GM23338 (cell line): ENCODE data around the gene LRRC4. TPM values are rescaled to one million over a fixed set of nuclear protein-coding genes. Genes with fewer than 3 reads are reported as not detected.

Experiments used
- ATAC-seq: fragments of 200-7000 bp; cut with Tn5 transposase; 3 replicates; pipeline ENCODE4 v1.9.1; 2020
- DNase-seq: peaks from one replicate; pipeline ENCODE4 v3.0.0-alpha.2; 2015; ENCODE audit warnings: low spot score
- H2AFZ ChIP-seq: fragments of 200-600 bp; sonication (generic); 2 replicates; pipeline ENCODE4 v1.8.0; 2016; ENCODE audit warnings: antibody characterized with exemption, mild to moderate bottlenecking, moderate library complexity
- H3F3A ChIP-seq: fragments of 200-600 bp; sonication (generic); replicated peaks from 2 replicates; pipeline ENCODE4 v1.8.0; 2017; ENCODE audit warnings: antibody characterized with exemption, mixed run types, low read depth
- H3K27ac ChIP-seq: fragments of 200-600 bp; sonication (generic); 2 replicates; pipeline ENCODE4 v1.6.1; 2016; ENCODE audit warnings: low read depth
- H3K27me3 ChIP-seq: fragments of 200-600 bp; sonication (generic); 2 replicates; pipeline ENCODE4 v1.8.0; 2016; ENCODE audit warnings: mild to moderate bottlenecking, mixed run types, moderate library complexity; ENCODE audit not compliant: insufficient read depth
- H3K36me3 ChIP-seq: fragments of 200-600 bp; sonication (generic); 2 replicates; pipeline ENCODE4 v1.8.0; 2016; ENCODE audit warnings: mild to moderate bottlenecking; ENCODE audit not compliant: insufficient read depth
- H3K4me1 ChIP-seq: fragments of 200-600 bp; sonication (generic); 2 replicates; pipeline ENCODE4 v1.8.0; 2016; ENCODE audit warnings: mild to moderate bottlenecking, moderate library complexity; ENCODE audit not compliant: insufficient read depth
- H3K4me2 ChIP-seq: fragments of 200-600 bp; sonication (generic); 2 replicates; pipeline ENCODE4 v1.7.1; 2017; ENCODE audit warnings: mixed run types
- H3K4me3 ChIP-seq: fragments of 200-600 bp; sonication (generic); 2 replicates; pipeline ENCODE4 v1.6.1; 2016; ENCODE audit warnings: mixed run types
- H3K79me2 ChIP-seq: fragments of 200-600 bp; sonication (generic); replicated peaks from 2 replicates; pipeline ENCODE4 v1.8.0; 2017; ENCODE audit warnings: mild to moderate bottlenecking; ENCODE audit not compliant: insufficient read depth
- H3K9me2 ChIP-seq: fragments of 200-600 bp; sonication (generic); 2 replicates; pipeline ENCODE4 v1.8.0; 2017; ENCODE audit not compliant: insufficient read depth
- H4K20me1 ChIP-seq: fragments of 200-600 bp; sonication (generic); replicated peaks from 2 replicates; pipeline ENCODE4 v1.8.0; 2017; ENCODE audit warnings: mild to moderate bottlenecking; ENCODE audit not compliant: insufficient read depth
- H3K27ac Mint-ChIP-seq: 2 replicates; pipeline ENCODE4 v1.8.0; 2020; ENCODE audit warnings: inconsistent platforms, mild to moderate bottlenecking, moderate library complexity, mixed read lengths
- H3K27me3 Mint-ChIP-seq: 3 replicates; pipeline ENCODE4 v1.8.0; 2022; ENCODE audit warnings: low read depth, mild to moderate bottlenecking, moderate library complexity, mixed read lengths, inconsistent platforms; ENCODE audit not compliant: insufficient read depth, poor library complexity
- H3K36me3 Mint-ChIP-seq: 3 replicates; pipeline ENCODE4 v1.8.0; 2021; ENCODE audit warnings: low read depth, mild to moderate bottlenecking, inconsistent platforms, moderate library complexity, mixed read lengths
- H3K4me1 Mint-ChIP-seq: 3 replicates; pipeline ENCODE4 v1.8.0; 2020; ENCODE audit warnings: mild to moderate bottlenecking, inconsistent platforms, mixed read lengths
- H3K4me3 Mint-ChIP-seq: 3 replicates; pipeline ENCODE4 v1.8.0; 2021; ENCODE audit warnings: moderate library complexity, mild to moderate bottlenecking, inconsistent platforms, mixed read lengths
- H3K9me3 Mint-ChIP-seq: 3 replicates; pipeline ENCODE4 v1.8.0; 2020; ENCODE audit warnings: moderate library complexity, mild to moderate bottlenecking, inconsistent platforms, mixed read lengths
- CREB1 ChIP-seq: fragments of 250-450 bp; sonication (Bioruptor Pico); IDR thresholded peaks from 2 replicates; pipeline ENCODE4 v1.5.0; 2020; ENCODE audit warnings: low read depth, mild to moderate bottlenecking, moderate library complexity
- CTCF ChIP-seq, 2 experiments: fragments of 200-600 bp in 1 of 2; sonication (generic) in 1 of 2; conservative IDR thresholded peaks; 2 replicates each; pipeline versions ENCODE4 v1.5.1 to v1.6.1; 2016 to 2017; ENCODE audit warnings: antibody characterized with exemption in 2 of 2, low read depth in 2 of 2, mild to moderate bottlenecking in 2 of 2, moderate library complexity in 1 of 2
- ETS1 ChIP-seq: IDR thresholded peaks from 2 replicates; pipeline ENCODE4 v1.6.1; 2016; ENCODE audit warnings: antibody characterized with exemption
- EZH2 ChIP-seq: fragments of 200-600 bp; sonication (generic); IDR thresholded peaks from one replicate; pipeline ENCODE4 v1.8.0; 2017; ENCODE audit warnings: antibody characterized with exemption, mild to moderate bottlenecking, low read depth; ENCODE audit not compliant: unreplicated experiment
- EZH2phosphoT487 ChIP-seq: fragments of 200-600 bp; sonication (generic); IDR thresholded peaks from one replicate; pipeline ENCODE4 v1.8.1; 2018; ENCODE audit warnings: antibody characterized with exemption; ENCODE audit not compliant: unreplicated experiment
- JUNB ChIP-seq: IDR thresholded peaks from one replicate; pipeline ENCODE4 v1.6.1; 2016; ENCODE audit warnings: antibody characterized with exemption; ENCODE audit not compliant: unreplicated experiment
- NANOG ChIP-seq: IDR thresholded peaks from 2 replicates; pipeline ENCODE4 v1.6.1; 2016; ENCODE audit warnings: antibody characterized with exemption, borderline replicate concordance
- POLR2AphosphoS5 ChIP-seq: IDR thresholded peaks from 2 replicates; pipeline ENCODE4 v1.6.1; 2016; ENCODE audit warnings: antibody characterized with exemption, low read depth
- REST ChIP-seq: IDR thresholded peaks from one replicate; pipeline ENCODE4 v1.6.1; 2018; ENCODE audit warnings: antibody characterized with exemption; ENCODE audit not compliant: unreplicated experiment
- STAT1 ChIP-seq: IDR thresholded peaks from one replicate; pipeline ENCODE4 v1.6.1; 2016; ENCODE audit warnings: antibody characterized with exemption; ENCODE audit not compliant: unreplicated experiment
- ZNF114 ChIP-seq: fragments of 250-450 bp; sonication (Bioruptor Pico); IDR thresholded peaks from 2 replicates; pipeline ENCODE4 v1.5.0; 2020; ENCODE audit warnings: mild to moderate bottlenecking, moderate library complexity
- ZNF462 ChIP-seq: fragments of 250-450 bp; sonication (Bioruptor Pico); IDR thresholded peaks from 2 replicates; pipeline ENCODE4 v1.5.0; 2020; ENCODE audit warnings: mild to moderate bottlenecking, moderate library complexity
- polyA plus RNA-seq: library from polyadenylated mRNA; unstranded; fragments of >200 nt; fragmentation: Nextera tagmentation; extraction: Ambion mirVana; gene quantifications from 2 replicates; pipeline ENCODE4 v1.2.1, GENCODE V29; 2016
- total RNA-seq: library from RNA; depleted of rRNA; stranded (reverse); fragments of >200 nt; shearing (Covaris generic); gene quantifications from 2 replicates; pipeline ENCODE4 v1.2.3, GENCODE V29; 2014

LRRC4 gene
- total and polyA plus RNA-seq, 2 experiments from 2014 or later: 1.9 to 5.2 TPM

- no peak overlapping the region for H3K4me3 ChIP-seq
- H3F3A ChIP-seq: no peaks in the 10 kb centered on the region
- Mint-ChIP-seq H3K27ac (no peak overlapping the region), H3K4me3 (no peak overlapping the region), H3K27me3 (peaks cover 6% of the 10 kb centered on the region), H3K36me3 (no peaks in the 10 kb centered on the region), H3K9me3 (no peaks in the 10 kb centered on the region), H3K4me1 (peaks cover 32% of the 10 kb centered on the region)
- no peak overlapping the region for H3K27ac ChIP-seq
- peaks cover 10% of the 10 kb centered on the region; the same call in 1 of the 2 replicates for H3K79me2 ChIP-seq
- peaks cover 12% of the 10 kb centered on the region for H3K4me1 ChIP-seq
- H3K9me2 ChIP-seq: peaks cover 6% of the 10 kb centered on the region; the same call in 1 of the 2 replicates
- no peaks in the 10 kb centered on the region for H3K27me3 ChIP-seq
- H3K4me2 ChIP-seq: no peak overlapping the region
- H3K36me3 ChIP-seq: no peaks in the 10 kb centered on the region; the same call in 1 of the 2 replicates
- DNase-seq (no peak), ATAC-seq (no peak)
- H4K20me1 ChIP-seq: peaks cover 25% of the 10 kb centered on the region
- no peak overlapping the region for H2AFZ ChIP-seq
- no peak for TF ChIP-seq EZH2
- TF ChIP-seq JUNB: no peak
- TF ChIP-seq CREB1 (CRISPR knock-in tag): no peak
- no peak for TF ChIP-seq REST
- no peak for TF ChIP-seq ZNF114
- no peak for TF ChIP-seq EZH2phosphoT487
- TF ChIP-seq NANOG: no peak
- TF ChIP-seq ZNF462 (CRISPR knock-in tag): no peak
- no peak for TF ChIP-seq ETS1
- no peak for TF ChIP-seq STAT1
- no peak for TF ChIP-seq CTCF (conservative IDR thresholded peaks at IDR 0.05; ENCODE audit: low read depth in 2 of 2)
- no peak for TF ChIP-seq POLR2AphosphoS5
These were observed 30.4 kb downstream of the LRRC4 start for GRCh38 chr7:128000854-128001265.
